Activated T-helper 2 cell treated with anti-CD3 and anti-CD28 coated beads, Interferon-gamma antibody, Interleukin-2, Interleukin-4, amounts not matched to agents 10 μg/mL and 5 μg/mL and 100 μg/mL, durations not matched to agents 14 hours and 24 hours and 36 hours (primary cell): ENCODE measurements around the gene PLA2G1B. TPM values are rescaled to one million over a fixed set of nuclear protein-coding genes. Genes with fewer than 3 reads are reported as not detected.

Experiments
- DNase-seq: peaks from one replicate; pipeline ENCODE4 v3.0.0; 2021; ENCODE audit warnings: low spot score
- H3K27ac Mint-ChIP-seq: one replicate; pipeline ENCODE4 v1.8.0; 2021; ENCODE audit warnings: mixed read lengths
- H3K27me3 Mint-ChIP-seq: one replicate; pipeline ENCODE4 v1.8.0; 2021; ENCODE audit warnings: low read depth, mixed read lengths
- H3K36me3 Mint-ChIP-seq: one replicate; pipeline ENCODE4 v1.8.0; 2021; ENCODE audit warnings: low read depth, mixed read lengths
- H3K4me1 Mint-ChIP-seq: one replicate; pipeline ENCODE4 v1.8.0; 2021; ENCODE audit warnings: low read depth, mixed read lengths
- H3K4me3 Mint-ChIP-seq: one replicate; pipeline ENCODE4 v1.8.0; 2021; ENCODE audit warnings: low read depth, mild to moderate bottlenecking, moderate library complexity, mixed read lengths
- H3K9me3 Mint-ChIP-seq: one replicate; pipeline ENCODE4 v1.8.0; 2021; ENCODE audit warnings: mixed read lengths
- intact Hi-C: fragments of 100-400 bp; cut with micrococcal nuclease; formaldehyde crosslinking; loops from one replicate; pipeline ENCODE4 v1.15.1; 2023
- total RNA-seq: library from RNA; stranded (reverse); gene quantifications from 2 replicates; pipeline ENCODE4 v1.2.3, GENCODE V29; 2022

Gene PLA2G1B
- total RNA-seq, 1 donor from 2014 or later, result not detected

DNA sequence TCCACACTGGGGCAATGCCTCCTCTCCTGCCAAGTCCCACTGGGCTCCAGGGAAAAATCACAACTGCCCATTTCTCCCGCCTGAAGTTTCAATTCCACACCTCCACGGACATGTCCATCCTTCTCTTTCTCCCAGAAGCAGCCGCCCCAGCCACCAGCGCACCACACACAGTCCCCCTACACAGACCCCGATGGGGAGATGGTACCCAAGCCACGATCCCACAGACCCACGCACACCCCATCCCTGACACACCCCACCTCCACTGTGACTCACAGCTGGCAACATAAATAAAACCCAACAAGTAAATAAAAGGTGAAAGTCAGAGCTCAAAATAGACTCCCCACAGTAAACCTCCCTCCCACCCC, 38.7 kb upstream of the PLA2G1B start:
- Mint-ChIP-seq H3K4me1 (peaks cover 11% of the 10 kb centered on the region), H3K27ac (no peak overlapping the region)

GRCh38 chr12:120365675-120366340, 38.2 kb upstream of the PLA2G1B start:
- Mint-ChIP-seq H3K27ac (no peak overlapping the region), H3K27me3 (peaks cover 70% of the 10 kb centered on the region), H3K36me3 (peaks cover 4% of the 10 kb centered on the region), H3K9me3 (no peaks in the 10 kb centered on the region), H3K4me3 (no peak overlapping the region), H3K4me1 (peaks cover 11% of the 10 kb centered on the region)
- DNase-seq, result no peak
- intact Hi-C loops, result no loop called here

More for the DNA sequence above, 38.7 kb upstream of the PLA2G1B start:
- no peak for DNase-seq
- Mint-ChIP-seq H3K36me3 (peaks cover 4% of the 10 kb centered on the region), H3K27me3 (peaks cover 71% of the 10 kb centered on the region), H3K9me3 (no peaks in the 10 kb centered on the region), H3K4me3 (no peak overlapping the region)
- intact Hi-C loops, result no loop called here

DNA sequence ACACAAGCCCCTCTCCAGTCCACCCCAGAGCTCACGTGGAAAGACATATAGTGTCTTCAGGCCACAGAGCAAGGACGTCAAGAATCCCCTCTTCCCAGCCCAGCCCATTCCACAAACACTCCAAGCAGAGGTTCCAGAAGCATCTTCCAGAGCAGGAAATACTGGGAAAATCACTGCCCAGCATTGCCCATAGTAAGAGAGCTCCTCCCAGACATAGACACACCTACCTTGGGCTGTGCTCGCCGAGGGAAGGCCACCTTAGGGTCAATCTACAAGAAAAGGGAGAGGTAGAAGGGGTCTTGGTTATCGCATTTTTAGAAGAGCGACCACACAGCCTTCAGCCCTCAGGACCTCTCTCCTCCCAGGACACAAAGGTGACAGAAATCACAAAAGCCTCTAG, 36.9 kb upstream of the PLA2G1B start:
- peaks cover 3% of the 10 kb centered on the region for H3K4me1 Mint-ChIP-seq
- no peak overlapping the region for H3K27ac Mint-ChIP-seq
- intact Hi-C loops, result no loop called here

DNA sequence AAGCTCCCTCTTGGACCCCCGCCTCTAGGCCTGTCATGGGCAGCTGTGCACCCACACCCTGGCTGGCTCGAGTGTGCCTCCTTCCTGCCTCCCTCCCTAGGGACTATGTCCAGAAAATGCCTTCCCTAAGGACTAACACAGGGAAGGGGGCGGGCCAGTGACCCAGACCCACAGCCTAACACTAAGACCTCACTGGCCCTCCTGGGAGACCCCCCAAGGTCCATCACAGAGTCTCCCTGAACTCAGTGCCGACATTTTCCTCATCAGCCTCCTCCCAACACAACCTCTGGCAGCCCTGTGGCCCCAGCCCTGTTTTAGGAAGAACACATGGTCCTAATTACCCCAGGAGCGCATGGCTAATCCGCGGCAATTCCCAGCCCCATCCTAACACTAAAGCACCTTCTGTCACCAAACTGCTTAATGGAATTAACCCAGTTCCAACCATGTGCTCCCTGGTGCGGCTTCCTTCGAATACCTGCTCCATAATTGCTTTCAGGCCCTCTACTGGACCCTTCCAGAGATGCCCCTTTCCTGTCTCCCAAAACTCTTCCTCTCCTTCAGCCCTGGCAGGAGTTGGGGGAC, 35.8 kb upstream of the PLA2G1B start:
- Mint-ChIP-seq H3K27me3 (peaks cover 68% of the 10 kb centered on the region), H3K27ac (no peak overlapping the region), H3K36me3 (no peaks in the 10 kb centered on the region), H3K9me3 (no peaks in the 10 kb centered on the region), H3K4me1 (peaks cover 3% of the 10 kb centered on the region), H3K4me3 (no peak overlapping the region)
- intact Hi-C loops, result no loop called here
- DNase-seq, result no peak

More for the DNA sequence above, 36.9 kb upstream of the PLA2G1B start:
- H3K9me3 Mint-ChIP-seq, result no peaks in the 10 kb centered on the region
- DNase-seq, result no peak
- H3K4me3 Mint-ChIP-seq, result no peak overlapping the region
- H3K27me3 Mint-ChIP-seq, result peaks cover 65% of the 10 kb centered on the region
- no peaks in the 10 kb centered on the region for H3K36me3 Mint-ChIP-seq

DNA sequence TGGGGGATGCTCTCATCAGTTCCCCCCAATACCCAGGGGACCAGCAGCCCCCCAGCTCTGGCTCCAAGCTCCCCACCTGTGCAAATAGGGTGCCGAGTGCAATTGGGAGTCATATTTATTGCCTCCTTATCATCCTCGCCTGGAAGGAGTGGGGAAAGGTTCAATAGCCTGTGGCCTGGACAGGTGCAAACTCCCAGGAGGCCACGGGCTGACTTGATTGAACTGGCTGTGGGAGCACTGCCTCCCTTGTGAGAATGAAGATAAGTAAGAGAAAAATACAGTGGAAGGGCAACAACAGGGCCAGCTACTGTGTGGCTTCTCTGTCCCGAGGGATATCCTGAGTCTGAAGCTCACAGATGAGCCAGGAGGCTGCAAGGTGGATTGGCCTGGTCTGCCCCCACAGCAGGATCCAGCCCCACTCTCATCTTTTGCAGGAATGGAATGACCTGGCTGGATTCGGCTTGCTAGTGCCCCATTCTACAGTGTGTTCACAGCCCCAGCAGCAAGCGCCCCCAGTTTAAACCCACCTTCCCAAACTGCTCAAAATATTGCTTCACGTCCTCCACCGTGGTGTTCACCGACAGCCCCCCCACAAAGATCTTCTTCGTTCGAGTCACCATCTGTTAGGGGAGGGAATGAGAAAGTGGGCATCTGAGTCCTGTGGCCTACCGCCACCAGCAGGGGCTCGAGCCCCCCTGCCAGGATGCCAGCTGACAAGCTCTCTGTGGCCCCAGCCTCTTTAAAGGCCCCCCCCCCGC, 35.1 kb upstream of the PLA2G1B start:
- Mint-ChIP-seq H3K4me3 (no peak overlapping the region), H3K27ac (no peak overlapping the region), H3K36me3 (no peaks in the 10 kb centered on the region), H3K27me3 (peaks cover 71% of the 10 kb centered on the region), H3K4me1 (peaks cover 3% of the 10 kb centered on the region), H3K9me3 (no peaks in the 10 kb centered on the region)
- intact Hi-C loops, result no loop called here
- DNase-seq, result no peak

DNA sequence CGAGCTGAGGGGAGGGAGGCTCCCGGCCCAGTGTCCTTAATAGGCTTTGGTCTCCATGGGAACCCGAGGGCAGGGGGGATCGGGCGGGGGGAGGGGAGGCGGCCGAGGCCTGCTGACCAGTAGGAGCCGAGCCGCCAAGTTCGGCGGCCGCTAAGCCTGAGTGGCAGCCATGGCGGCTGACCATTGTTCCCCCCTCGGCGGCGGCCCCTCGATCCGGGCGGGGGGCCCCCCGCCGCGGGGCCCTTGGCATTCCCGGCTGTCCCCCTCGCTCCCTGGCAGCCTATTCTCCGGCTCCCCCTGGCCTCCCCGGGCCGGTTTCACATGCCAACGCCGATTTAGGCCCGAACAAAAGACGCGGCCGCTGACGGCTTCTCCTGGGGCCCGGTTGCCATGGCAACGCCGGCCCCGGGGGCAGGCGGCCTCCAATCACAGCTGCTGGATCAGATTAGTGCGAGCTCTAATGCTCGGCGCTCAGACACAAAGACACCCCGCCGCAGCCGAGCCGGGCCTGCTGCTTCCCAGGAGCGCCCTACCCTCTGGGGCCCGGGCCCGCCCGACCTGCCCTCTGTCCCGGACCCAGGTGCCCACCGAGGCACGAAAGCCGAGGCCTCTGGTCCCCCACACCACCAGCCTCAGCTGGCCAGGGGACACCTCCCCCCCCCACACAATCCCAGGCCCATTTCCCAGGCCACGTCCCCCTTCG, 34.1 kb upstream of the PLA2G1B start:
- no peak for DNase-seq
- H3K4me1 Mint-ChIP-seq, result no peaks in the 10 kb centered on the region
- H3K27ac Mint-ChIP-seq, result no peak overlapping the region
- H3K4me3 Mint-ChIP-seq, result no peak overlapping the region
- H3K36me3 Mint-ChIP-seq, result no peaks in the 10 kb centered on the region
- H3K27me3 Mint-ChIP-seq, result peaks cover 63% of the 10 kb centered on the region
- H3K9me3 Mint-ChIP-seq, result no peaks in the 10 kb centered on the region
- intact Hi-C loops, result no loop called here

DNA sequence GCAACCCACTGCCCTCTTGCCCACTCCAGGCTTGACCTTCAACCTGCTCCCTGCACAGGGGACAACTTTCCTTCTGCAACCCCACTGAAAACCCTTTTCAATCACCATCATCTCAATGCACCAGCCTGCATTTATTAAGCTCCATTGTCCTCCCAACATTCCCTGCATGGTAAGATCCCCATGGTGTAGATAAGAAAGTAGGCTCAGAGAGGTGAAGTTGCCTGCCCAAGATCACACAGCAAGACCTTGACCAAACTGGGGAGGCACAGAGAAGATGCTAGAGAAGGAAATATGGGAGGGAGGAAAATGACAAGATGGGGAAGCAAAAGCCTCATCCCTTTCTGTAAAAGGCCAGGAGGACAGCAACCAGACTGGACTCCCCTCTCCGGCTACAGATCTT, 31.5 kb upstream of the PLA2G1B start:
- no peaks in the 10 kb centered on the region for H3K9me3 Mint-ChIP-seq
- peaks cover 3% of the 10 kb centered on the region for H3K4me1 Mint-ChIP-seq
- intact Hi-C loops, result no loop called here
- H3K36me3 Mint-ChIP-seq, result no peaks in the 10 kb centered on the region
- peaks cover 44% of the 10 kb centered on the region for H3K27me3 Mint-ChIP-seq
- H3K27ac Mint-ChIP-seq, result no peak overlapping the region
- no peak overlapping the region for H3K4me3 Mint-ChIP-seq
- DNase-seq, result no peak

DNA sequence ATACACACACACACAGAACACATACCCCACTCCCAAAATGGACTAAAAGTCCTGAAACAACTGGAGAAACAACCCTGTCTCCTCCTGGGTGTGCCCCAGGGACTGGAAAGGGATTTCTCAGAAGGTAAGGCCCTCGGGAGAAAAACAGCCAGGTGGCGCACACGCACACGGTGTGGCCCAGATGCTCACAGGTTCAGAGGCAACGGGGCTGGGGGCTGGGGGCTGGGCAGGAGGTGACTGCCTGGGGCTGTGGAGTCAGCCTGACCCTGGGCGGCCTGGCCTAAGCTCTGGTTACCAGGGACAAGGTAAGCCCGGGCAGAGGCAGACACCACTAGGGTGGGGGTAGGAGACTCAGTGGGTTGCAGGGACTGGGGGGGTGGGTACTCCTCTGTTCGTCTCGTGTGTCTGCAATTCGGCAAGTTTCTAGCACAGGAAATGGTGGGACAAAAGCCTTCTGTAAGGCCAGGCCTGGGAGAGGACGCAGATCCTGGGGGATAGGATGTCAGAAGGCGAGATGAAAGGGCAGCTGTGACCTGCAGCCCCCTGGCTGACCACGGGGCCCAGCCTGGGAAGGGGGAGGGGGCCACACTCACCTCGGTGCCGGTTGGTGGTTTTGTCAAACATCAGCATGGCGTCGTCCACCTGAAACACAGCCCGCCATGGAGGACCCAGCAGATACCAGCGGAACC, 31.0 kb upstream of the PLA2G1B start:
- DNase-seq, result no peak
- no peak overlapping the region for H3K27ac Mint-ChIP-seq
- H3K36me3 Mint-ChIP-seq, result no peaks in the 10 kb centered on the region
- H3K4me1 Mint-ChIP-seq, result peaks cover 3% of the 10 kb centered on the region
- peaks cover 41% of the 10 kb centered on the region for H3K27me3 Mint-ChIP-seq
- H3K9me3 Mint-ChIP-seq, result no peaks in the 10 kb centered on the region
- no peak overlapping the region for H3K4me3 Mint-ChIP-seq
- intact Hi-C loops, result no loop called here

GRCh38 chr12:120357104-120357503, 29.5 kb upstream of the PLA2G1B start:
- peaks cover 27% of the 10 kb centered on the region for H3K27me3 Mint-ChIP-seq
- no peak for DNase-seq
- H3K4me3 Mint-ChIP-seq, result no peak overlapping the region
- no peaks in the 10 kb centered on the region for H3K9me3 Mint-ChIP-seq
- H3K36me3 Mint-ChIP-seq, result no peaks in the 10 kb centered on the region
- H3K4me1 Mint-ChIP-seq, result peaks cover 3% of the 10 kb centered on the region
- intact Hi-C loops, result no loop called here
- no peak overlapping the region for H3K27ac Mint-ChIP-seq

DNA sequence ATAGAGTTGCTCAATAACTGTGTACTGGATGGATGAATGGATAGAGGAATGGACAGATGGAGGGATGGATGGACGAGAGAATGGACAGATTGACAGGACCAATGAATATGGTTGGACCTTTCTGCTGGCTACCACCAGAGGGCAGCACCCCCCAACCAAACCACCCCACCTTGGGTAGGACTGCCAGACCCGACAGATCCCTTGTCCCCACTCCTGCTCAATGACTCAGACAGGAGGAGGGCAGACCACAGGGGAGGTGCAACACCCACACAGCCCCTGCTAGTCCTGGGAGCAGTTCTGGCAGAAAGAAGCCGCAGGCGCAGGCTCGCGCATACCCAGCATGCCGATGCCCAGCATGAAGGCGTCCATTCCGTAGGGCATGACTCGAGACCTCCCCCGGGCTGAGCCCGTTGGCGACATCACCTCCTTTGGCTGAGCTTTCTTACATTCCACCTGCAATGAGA, 29.0 kb upstream of the PLA2G1B start:
- Mint-ChIP-seq H3K9me3 (no peaks in the 10 kb centered on the region), H3K27me3 (peaks cover 26% of the 10 kb centered on the region), H3K27ac (no peak overlapping the region), H3K4me3 (no peak overlapping the region), H3K36me3 (no peaks in the 10 kb centered on the region), H3K4me1 (peaks cover 3% of the 10 kb centered on the region)
- intact Hi-C loops, result loop anchor here (1.0 kb wide), 1 partner anchor 74 kb away; no protein-coding TSS in a partner anchor
- DNase-seq, result peak; percentile 61

GRCh38 chr12:120353556-120354317, 26.2 kb upstream of the PLA2G1B start:
- Mint-ChIP-seq H3K9me3 (no peaks in the 10 kb centered on the region), H3K4me3 (no peak overlapping the region), H3K27me3 (peaks cover 8% of the 10 kb centered on the region), H3K4me1 (peaks cover 3% of the 10 kb centered on the region), H3K27ac (no peak overlapping the region), H3K36me3 (no peaks in the 10 kb centered on the region)
- DNase-seq, result no peak
- intact Hi-C loops, result no loop called here

- Mint-ChIP-seq H3K4me3 (no peak overlapping the region), H3K9me3 (no peaks in the 10 kb centered on the region), H3K27ac (no peak overlapping the region), H3K36me3 (no peaks in the 10 kb centered on the region), H3K27me3 (peaks cover 6% of the 10 kb centered on the region), H3K4me1 (peaks cover 3% of the 10 kb centered on the region)
- intact Hi-C loops, result no loop called here
- no peak for DNase-seq
These were observed 25.6 kb upstream of the PLA2G1B start for GRCh38 chr12:120353136-120353535.
